Measurements from ENCODE around the gene NEIL3.
A peak's percentile ranks its signal among the peaks of the same experiment; 100 is the strongest.

NEIL3 gene

DNA sequence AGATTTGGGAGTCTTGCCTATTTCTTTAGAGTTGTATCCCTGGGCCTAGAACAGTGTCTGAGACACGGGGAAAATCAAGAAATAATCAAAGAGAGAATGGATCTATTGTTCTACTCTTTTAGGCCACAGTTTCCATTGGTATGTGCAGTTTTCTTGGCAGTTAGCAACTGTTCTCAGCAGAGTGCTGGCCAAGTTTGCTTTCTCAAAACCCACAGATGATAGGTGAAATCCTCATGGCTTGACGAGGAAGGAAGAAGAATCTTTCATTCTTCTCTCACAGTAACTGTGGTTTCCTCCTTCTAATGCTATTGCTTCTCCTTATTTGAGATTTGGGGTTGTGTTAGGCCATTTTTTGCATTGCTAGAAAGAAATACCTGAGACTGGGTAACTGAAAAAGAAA, 90.4 kb downstream of the NEIL3 start:
- Histone ChIP-seq H3K18ac (ENCODE audit: low read length) (no peak overlapping the region), H3K23ac (ENCODE audit: low read length) (no peak overlapping the region), H2BK120ac (ENCODE audit: low read depth, low read length) (no peak overlapping the region), H3K79me1 (ENCODE audit: low read length) (no peaks in the 10 kb centered on the region), H3K36me3 (ENCODE audit: control insufficient read depth, insufficient read depth, low read length) (no peaks in the 10 kb centered on the region), H3K4me3 (ENCODE audit: low read length) (no peak overlapping the region), H3K4me1 (ENCODE audit: control insufficient read depth, low read depth, low read length) (no peaks in the 10 kb centered on the region), H3K4ac (ENCODE audit: low read depth, low read length) (no peak overlapping the region), H3K27ac (ENCODE audit: low read depth, low read length) (no peak overlapping the region), H3K27me3 (ENCODE audit: insufficient read depth, low read length, poor library complexity) (no peaks in the 10 kb centered on the region), H3K4me2 (ENCODE audit: low read length) (no peak overlapping the region), H4K5ac (ENCODE audit: low read length) (no peak overlapping the region), H3K9ac (ENCODE audit: low read length) (no peak overlapping the region), H2AK5ac (ENCODE audit: low read length) (no peak overlapping the region), H4K8ac (ENCODE audit: low read depth, low read length) (no peak overlapping the region), H2BK15ac (replicated peaks; ENCODE audit: low read depth) (no peak overlapping the region), H2BK5ac (ENCODE audit: low read length) (no peak overlapping the region), H3K56ac (ENCODE audit: low read length) (no peak overlapping the region), H3K79me2 (ENCODE audit: control insufficient read depth, insufficient read depth, low read length) (no peaks in the 10 kb centered on the region)
- WGBS (ENCODE audit: extremely low coverage, insufficient coverage, low lambda C conversion rate) = no CpG with 5 or more reads among the region's 2 CpGs
- no peak for DNase-seq

GRCh38 chr4:177401658-177402273, 92.1 kb downstream of the NEIL3 start:
- Histone ChIP-seq H3K27ac (ENCODE audit: low read depth, low read length) (no peak overlapping the region), H2AK5ac (ENCODE audit: low read length) (no peak overlapping the region), H3K9ac (ENCODE audit: low read length) (no peak overlapping the region), H4K8ac (ENCODE audit: low read depth, low read length) (no peak overlapping the region), H3K4me1 (ENCODE audit: control insufficient read depth, low read depth, low read length) (no peaks in the 10 kb centered on the region), H2BK120ac (ENCODE audit: low read depth, low read length) (no peak overlapping the region), H3K23ac (ENCODE audit: low read length) (no peak overlapping the region), H3K4me3 (ENCODE audit: low read length) (no peak overlapping the region), H2BK5ac (ENCODE audit: low read length) (no peak overlapping the region), H3K79me2 (ENCODE audit: control insufficient read depth, insufficient read depth, low read length) (no peaks in the 10 kb centered on the region), H4K5ac (ENCODE audit: low read length) (no peak overlapping the region), H3K27me3 (ENCODE audit: insufficient read depth, low read length, poor library complexity) (no peaks in the 10 kb centered on the region), H2BK15ac (replicated peaks; ENCODE audit: low read depth) (no peak overlapping the region), H3K18ac (ENCODE audit: low read length) (no peak overlapping the region), H3K56ac (ENCODE audit: low read length) (no peak overlapping the region), H3K36me3 (ENCODE audit: control insufficient read depth, insufficient read depth, low read length) (no peaks in the 10 kb centered on the region), H3K79me1 (ENCODE audit: low read length) (no peaks in the 10 kb centered on the region), H3K4ac (ENCODE audit: low read depth, low read length) (no peak overlapping the region), H3K4me2 (ENCODE audit: low read length) (no peak overlapping the region)
- no CpG with 5 or more reads among the region's 5 CpGs for WGBS (ENCODE audit: extremely low coverage, insufficient coverage, low lambda C conversion rate)
- DNase-seq = peak; percentile 44

GRCh38 chr4:177403746-177404145, 94.1 kb downstream of the NEIL3 start:
- Histone ChIP-seq H4K5ac (ENCODE audit: low read length) (no peak overlapping the region), H3K27ac (ENCODE audit: low read depth, low read length) (no peak overlapping the region), H3K4me2 (ENCODE audit: low read length) (no peak overlapping the region), H3K56ac (ENCODE audit: low read length) (no peak overlapping the region), H2BK5ac (ENCODE audit: low read length) (no peak overlapping the region), H4K8ac (ENCODE audit: low read depth, low read length) (no peak overlapping the region), H3K4me1 (ENCODE audit: control insufficient read depth, low read depth, low read length) (no peaks in the 10 kb centered on the region), H3K79me2 (ENCODE audit: control insufficient read depth, insufficient read depth, low read length) (no peaks in the 10 kb centered on the region), H3K79me1 (ENCODE audit: low read length) (no peaks in the 10 kb centered on the region), H2BK15ac (replicated peaks; ENCODE audit: low read depth) (no peak overlapping the region), H3K9ac (ENCODE audit: low read length) (no peak overlapping the region), H2AK5ac (ENCODE audit: low read length) (no peak overlapping the region), H3K4ac (ENCODE audit: low read depth, low read length) (no peak overlapping the region), H3K4me3 (ENCODE audit: low read length) (no peak overlapping the region), H3K36me3 (ENCODE audit: control insufficient read depth, insufficient read depth, low read length) (no peaks in the 10 kb centered on the region), H2BK120ac (ENCODE audit: low read depth, low read length) (no peak overlapping the region), H3K18ac (ENCODE audit: low read length) (no peak overlapping the region), H3K27me3 (ENCODE audit: insufficient read depth, low read length, poor library complexity) (no peaks in the 10 kb centered on the region), H3K23ac (ENCODE audit: low read length) (no peak overlapping the region)
- no CpG with 5 or more reads among the region's 6 CpGs for WGBS (ENCODE audit: extremely low coverage, insufficient coverage, low lambda C conversion rate)
- DNase-seq = no peak

- Histone ChIP-seq H3K56ac (ENCODE audit: low read length) (no peak overlapping the region), H3K27ac (ENCODE audit: low read depth, low read length) (no peak overlapping the region), H4K5ac (ENCODE audit: low read length) (no peak overlapping the region), H4K8ac (ENCODE audit: low read depth, low read length) (no peak overlapping the region), H2BK15ac (replicated peaks; ENCODE audit: low read depth) (no peak overlapping the region), H3K79me1 (ENCODE audit: low read length) (no peaks in the 10 kb centered on the region), H2BK5ac (ENCODE audit: low read length) (no peak overlapping the region), H3K27me3 (ENCODE audit: insufficient read depth, low read length, poor library complexity) (no peaks in the 10 kb centered on the region), H2AK5ac (ENCODE audit: low read length) (no peak overlapping the region), H2BK120ac (ENCODE audit: low read depth, low read length) (no peak overlapping the region), H3K4ac (ENCODE audit: low read depth, low read length) (no peak overlapping the region), H3K36me3 (ENCODE audit: control insufficient read depth, insufficient read depth, low read length) (no peaks in the 10 kb centered on the region), H3K9ac (ENCODE audit: low read length) (no peak overlapping the region), H3K4me2 (ENCODE audit: low read length) (no peak overlapping the region), H3K23ac (ENCODE audit: low read length) (no peak overlapping the region), H3K79me2 (ENCODE audit: control insufficient read depth, insufficient read depth, low read length) (no peaks in the 10 kb centered on the region), H3K18ac (ENCODE audit: low read length) (no peak overlapping the region), H3K4me3 (ENCODE audit: low read length) (no peak overlapping the region), H3K4me1 (ENCODE audit: control insufficient read depth, low read depth, low read length) (no peaks in the 10 kb centered on the region)
- no CpG with 5 or more reads among the region's 3 CpGs for WGBS (ENCODE audit: extremely low coverage, insufficient coverage, low lambda C conversion rate)
- no peak for DNase-seq
Measured at GRCh38 chr4:177404342-177404741, 94.7 kb downstream of the NEIL3 start.

DNA sequence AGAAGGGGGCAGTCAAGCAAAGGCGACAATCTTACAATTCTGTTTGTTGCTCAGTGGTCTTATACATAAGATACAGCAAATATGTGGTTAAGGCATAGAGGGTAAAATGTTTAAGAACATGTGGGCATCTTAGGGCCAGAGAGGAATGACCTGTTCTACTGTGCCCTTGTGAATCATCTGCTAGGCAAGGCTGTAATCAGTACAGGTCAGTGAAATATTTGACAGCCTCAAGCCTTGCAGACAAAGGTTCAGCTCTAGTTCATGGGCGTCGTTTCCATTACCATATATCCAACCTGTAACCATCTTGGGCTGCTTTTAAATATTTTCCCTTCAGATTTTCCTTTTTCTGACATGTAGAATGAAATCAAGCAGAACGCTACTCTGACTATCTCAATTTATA, 95.3 kb downstream of the NEIL3 start:
- Histone ChIP-seq H2BK120ac (ENCODE audit: low read depth, low read length) (no peak overlapping the region), H3K56ac (ENCODE audit: low read length) (no peak overlapping the region), H3K4me3 (ENCODE audit: low read length) (no peak overlapping the region), H3K27ac (ENCODE audit: low read depth, low read length) (no peak overlapping the region), H2AK5ac (ENCODE audit: low read length) (no peak overlapping the region), H3K18ac (ENCODE audit: low read length) (no peak overlapping the region), H4K5ac (ENCODE audit: low read length) (no peak overlapping the region), H3K9ac (ENCODE audit: low read length) (no peak overlapping the region), H2BK15ac (replicated peaks; ENCODE audit: low read depth) (no peak overlapping the region), H2BK5ac (ENCODE audit: low read length) (no peak overlapping the region), H3K36me3 (ENCODE audit: control insufficient read depth, insufficient read depth, low read length) (no peaks in the 10 kb centered on the region), H3K4me2 (ENCODE audit: low read length) (no peak overlapping the region), H3K23ac (ENCODE audit: low read length) (no peak overlapping the region), H3K79me2 (ENCODE audit: control insufficient read depth, insufficient read depth, low read length) (no peaks in the 10 kb centered on the region), H3K79me1 (ENCODE audit: low read length) (no peaks in the 10 kb centered on the region), H3K4me1 (ENCODE audit: control insufficient read depth, low read depth, low read length) (no peaks in the 10 kb centered on the region), H3K27me3 (ENCODE audit: insufficient read depth, low read length, poor library complexity) (no peaks in the 10 kb centered on the region), H3K4ac (ENCODE audit: low read depth, low read length) (no peak overlapping the region), H4K8ac (ENCODE audit: low read depth, low read length) (no peak overlapping the region)
- no peak for DNase-seq
- WGBS (ENCODE audit: extremely low coverage, insufficient coverage, low lambda C conversion rate) = no CpG with 5 or more reads among the region's 4 CpGs

- no peak overlapping the region for H2BK5ac ChIP-seq (ENCODE audit: low read length)
- no peak overlapping the region for H2BK120ac ChIP-seq (ENCODE audit: low read depth, low read length)
- no peak overlapping the region for H3K4me2 ChIP-seq (ENCODE audit: low read length)
- no peak overlapping the region for H4K5ac ChIP-seq (ENCODE audit: low read length)
- H3K56ac ChIP-seq (ENCODE audit: low read length) = no peak overlapping the region
- H2BK15ac ChIP-seq (replicated peaks; ENCODE audit: low read depth) = no peak overlapping the region
- no peak overlapping the region for H3K23ac ChIP-seq (ENCODE audit: low read length)
- WGBS (ENCODE audit: extremely low coverage, insufficient coverage, low lambda C conversion rate) = no CpG with 5 or more reads among the region's 2 CpGs
- H4K8ac ChIP-seq (ENCODE audit: low read depth, low read length) = no peak overlapping the region
- H3K9ac ChIP-seq (ENCODE audit: low read length) = no peak overlapping the region
- no peaks in the 10 kb centered on the region for H3K79me2 ChIP-seq (ENCODE audit: control insufficient read depth, insufficient read depth, low read length)
- H3K27me3 ChIP-seq (ENCODE audit: insufficient read depth, low read length, poor library complexity) = no peaks in the 10 kb centered on the region
- no peak overlapping the region for H3K4me3 ChIP-seq (ENCODE audit: low read length)
- H3K18ac ChIP-seq (ENCODE audit: low read length) = no peak overlapping the region
- no peak overlapping the region for H2AK5ac ChIP-seq (ENCODE audit: low read length)
- H3K4me1 ChIP-seq (ENCODE audit: control insufficient read depth, low read depth, low read length) = no peaks in the 10 kb centered on the region
- no peaks in the 10 kb centered on the region for H3K36me3 ChIP-seq (ENCODE audit: control insufficient read depth, insufficient read depth, low read length)
- no peak overlapping the region for H3K27ac ChIP-seq (ENCODE audit: low read depth, low read length)
- no peak overlapping the region for H3K4ac ChIP-seq (ENCODE audit: low read depth, low read length)
- DNase-seq = no peak
- no peaks in the 10 kb centered on the region for H3K79me1 ChIP-seq (ENCODE audit: low read length)
Measured at GRCh38 chr4:177405508-177405907, 95.8 kb downstream of the NEIL3 start.

All from mesendoderm (in vitro differentiated cells).